Activated naive CD8-positive, alpha-beta T cell treated with anti-CD3 and anti-CD28 coated beads, Interleukin-2, amount 50 U/mL, for 24 hours (primary cell): Measurements from ENCODE around the gene COG7.
"Not testable (repeated sequence)": the region's sequence is repeated elsewhere in the genome, so short reads cannot be mapped to it uniquely, and the experiment has no call there.

Experiments used
- ATAC-seq: fragments of 150-1000 bp; cut with Tn5 transposase; one replicate; pipeline ENCODE4 v1.10.0; 2021
- DNase-seq: peaks from one replicate; pipeline ENCODE4 v3.0.0; 2021
- H3K27ac Mint-ChIP-seq: one replicate; pipeline ENCODE4 v1.8.0; 2021; ENCODE audit warnings: mild to moderate bottlenecking, mixed read lengths
- H3K27me3 Mint-ChIP-seq: one replicate; pipeline ENCODE4 v1.8.0; 2021; ENCODE audit warnings: mixed read lengths
- H3K36me3 Mint-ChIP-seq: one replicate; pipeline ENCODE4 v1.8.0; 2021; ENCODE audit warnings: low read depth, mixed read lengths
- H3K4me1 Mint-ChIP-seq: one replicate; pipeline ENCODE4 v1.8.0; 2021; ENCODE audit warnings: mixed read lengths
- H3K4me3 Mint-ChIP-seq: one replicate; pipeline ENCODE4 v1.8.0; 2021; ENCODE audit warnings: mild to moderate bottlenecking, moderate library complexity, mixed read lengths
- H3K9me3 Mint-ChIP-seq: one replicate; pipeline ENCODE4 v1.8.0; 2021; ENCODE audit warnings: mixed read lengths

The COG7 gene

DNA sequence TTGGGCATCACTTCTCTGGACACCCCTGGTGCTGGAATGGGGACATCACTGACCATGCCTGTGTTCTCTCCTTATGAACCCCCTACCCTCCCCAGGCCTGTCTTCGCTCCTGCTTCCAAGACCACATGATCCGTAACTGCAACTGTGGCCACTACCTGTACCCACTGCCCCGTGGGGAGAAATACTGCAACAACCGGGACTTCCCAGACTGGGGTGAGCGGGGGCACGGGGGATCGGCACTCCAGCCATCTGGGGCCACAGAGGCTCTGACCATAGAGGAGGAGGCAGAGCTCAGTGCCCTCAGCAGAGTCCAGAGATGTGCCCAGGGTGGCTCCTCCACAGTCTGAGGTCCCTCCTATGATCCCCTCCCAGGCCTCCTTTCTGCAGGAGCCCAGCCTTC, 77.3 kb downstream of the COG7 start:
- Mint-ChIP-seq H3K27me3 (peaks cover 4% of the 10 kb centered on the region), H3K36me3 (no peaks in the 10 kb centered on the region), H3K27ac (no peak overlapping the region), H3K4me1 (no peaks in the 10 kb centered on the region), H3K4me3 (no peak overlapping the region), H3K9me3 (no peaks in the 10 kb centered on the region)
- ATAC-seq = no peak
- DNase-seq = no peak

DNA sequence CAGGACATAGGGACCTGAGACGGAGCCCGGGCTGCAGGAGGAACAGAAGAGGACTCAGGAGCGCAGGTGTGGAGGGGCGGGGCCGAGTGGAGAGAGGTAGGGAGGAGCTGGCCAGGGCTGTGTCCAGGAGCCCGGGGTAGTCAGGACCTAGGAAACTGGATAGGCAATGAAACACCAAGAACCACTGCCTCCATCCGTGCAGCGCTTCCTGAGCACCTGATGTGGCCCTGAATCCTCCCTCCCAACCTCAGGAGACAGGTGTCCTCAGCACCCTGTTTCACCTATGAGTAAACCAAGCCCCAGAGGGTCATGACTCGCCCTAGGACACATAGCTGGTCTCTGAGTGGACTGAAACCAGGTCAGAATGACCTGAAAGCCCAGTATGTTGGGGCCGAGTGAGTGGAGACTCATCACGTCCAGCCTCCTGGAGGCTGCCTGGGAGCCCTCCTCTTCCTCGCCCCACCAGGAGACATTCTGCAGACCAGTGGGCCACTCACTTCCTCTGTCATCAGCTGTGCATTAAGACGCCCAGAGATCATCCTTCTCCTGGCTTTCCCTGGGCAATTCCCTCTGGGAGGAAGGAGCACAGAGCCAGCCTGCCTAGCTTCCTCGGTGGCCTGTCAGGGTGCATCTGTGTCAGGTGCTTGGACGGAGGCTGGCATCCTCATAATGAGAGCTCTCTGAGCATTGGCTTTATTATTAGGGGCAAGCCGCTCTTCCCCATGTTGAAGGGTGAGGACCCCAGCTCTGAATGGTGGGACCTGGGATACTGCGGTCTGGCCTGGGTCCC, 78.1 kb downstream of the COG7 start:
- no peaks in the 10 kb centered on the region for H3K4me1 Mint-ChIP-seq
- ATAC-seq (no peak), DNase-seq (no peak)
- H3K27me3 Mint-ChIP-seq = peaks cover 4% of the 10 kb centered on the region
- no peaks in the 10 kb centered on the region for H3K36me3 Mint-ChIP-seq
- H3K9me3 Mint-ChIP-seq = no peaks in the 10 kb centered on the region
- no peak overlapping the region for H3K4me3 Mint-ChIP-seq
- no peak overlapping the region for H3K27ac Mint-ChIP-seq

DNA sequence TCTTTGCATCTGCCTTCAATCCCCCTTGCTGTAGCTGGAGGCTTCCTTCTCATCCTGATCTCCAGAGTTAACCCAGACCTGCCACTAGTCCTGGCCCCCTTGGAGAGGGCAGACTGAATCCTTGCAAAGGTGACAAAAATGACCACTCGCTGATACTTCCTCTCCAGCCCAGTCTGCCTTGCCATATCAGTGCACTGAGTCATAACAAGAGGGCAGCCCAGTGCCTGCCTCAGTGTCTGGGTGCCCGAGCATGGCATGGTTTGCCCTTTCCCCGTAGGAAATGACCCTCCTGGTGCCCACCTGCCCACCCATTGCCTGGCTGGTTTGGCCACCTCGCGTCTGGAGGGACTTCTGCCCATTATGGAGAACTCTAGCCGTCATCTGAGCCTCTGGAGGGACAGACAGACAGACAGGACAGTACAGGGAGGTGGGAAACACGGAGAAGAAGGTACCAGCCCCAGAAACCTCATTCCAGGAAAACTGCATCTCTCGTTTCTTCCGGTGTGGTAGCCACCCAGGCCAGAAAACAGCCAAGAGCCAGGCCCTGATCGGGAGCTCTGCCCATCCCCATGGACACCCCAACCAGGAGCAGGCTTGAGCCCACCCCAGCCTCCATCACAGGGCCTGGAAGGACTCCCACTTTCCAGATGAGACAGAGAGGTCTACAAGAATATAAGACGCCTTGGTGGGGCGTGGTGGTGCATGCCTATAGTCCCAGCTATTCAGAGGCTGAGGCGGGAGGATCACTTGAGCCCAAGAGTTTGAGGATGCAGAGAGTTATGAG, 79.4 kb downstream of the COG7 start:
- H3K4me1 Mint-ChIP-seq = no peaks in the 10 kb centered on the region
- no peak overlapping the region for H3K4me3 Mint-ChIP-seq
- ATAC-seq = no peak
- no peaks in the 10 kb centered on the region for H3K9me3 Mint-ChIP-seq
- DNase-seq = no peak
- peaks cover 4% of the 10 kb centered on the region for H3K27me3 Mint-ChIP-seq
- no peak overlapping the region for H3K27ac Mint-ChIP-seq
- H3K36me3 Mint-ChIP-seq = no peaks in the 10 kb centered on the region

DNA sequence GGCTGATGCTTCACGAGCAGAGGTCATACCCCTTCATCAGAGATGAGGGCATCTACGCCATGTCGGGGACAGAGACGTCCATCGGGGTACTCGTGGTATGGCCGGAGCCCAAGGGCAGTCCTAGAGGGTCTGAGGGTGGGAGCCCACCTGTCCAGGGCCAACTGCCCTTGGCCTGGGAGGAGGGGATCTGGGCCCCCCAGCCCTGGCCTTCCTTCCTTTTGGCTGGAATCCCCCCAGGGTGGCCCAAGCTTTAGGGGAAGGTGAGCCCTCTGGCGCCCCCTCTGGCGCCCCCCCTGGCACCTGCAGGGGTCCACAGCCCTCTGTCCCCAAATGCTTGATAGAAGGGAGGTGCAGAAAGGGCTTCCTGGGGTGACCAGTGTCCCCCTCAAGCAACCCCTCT, 81.6 kb downstream of the COG7 start:
- no peak for ATAC-seq
- Mint-ChIP-seq H3K4me1 (no peaks in the 10 kb centered on the region), H3K27me3 (peaks cover 2% of the 10 kb centered on the region), H3K4me3 (no peak overlapping the region), H3K9me3 (no peaks in the 10 kb centered on the region), H3K27ac (no peak overlapping the region), H3K36me3 (no peaks in the 10 kb centered on the region)
- DNase-seq = no peak

DNA sequence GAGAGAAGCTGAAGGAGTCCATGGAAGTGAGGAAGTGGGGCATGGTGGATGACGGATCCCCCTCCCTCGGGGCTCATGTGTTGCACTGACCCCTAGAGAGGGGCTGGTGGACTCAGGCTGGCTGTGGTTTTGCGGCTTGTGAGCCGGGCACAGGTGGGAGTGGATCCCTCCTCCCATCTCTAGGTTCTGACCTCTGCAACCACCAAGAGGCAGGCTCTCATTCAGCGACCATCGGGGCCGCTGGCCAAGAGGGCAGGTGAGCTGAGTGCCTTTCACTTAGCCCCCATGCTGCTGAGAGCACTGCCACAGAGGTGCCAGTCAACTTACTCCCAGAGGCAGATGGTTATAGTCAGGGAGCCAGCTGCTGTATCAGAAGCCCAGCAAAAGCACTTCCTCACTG, 83.6 kb downstream of the COG7 start:
- peaks cover 8% of the 10 kb centered on the region for H3K4me1 Mint-ChIP-seq
- DNase-seq = no peak

DNA sequence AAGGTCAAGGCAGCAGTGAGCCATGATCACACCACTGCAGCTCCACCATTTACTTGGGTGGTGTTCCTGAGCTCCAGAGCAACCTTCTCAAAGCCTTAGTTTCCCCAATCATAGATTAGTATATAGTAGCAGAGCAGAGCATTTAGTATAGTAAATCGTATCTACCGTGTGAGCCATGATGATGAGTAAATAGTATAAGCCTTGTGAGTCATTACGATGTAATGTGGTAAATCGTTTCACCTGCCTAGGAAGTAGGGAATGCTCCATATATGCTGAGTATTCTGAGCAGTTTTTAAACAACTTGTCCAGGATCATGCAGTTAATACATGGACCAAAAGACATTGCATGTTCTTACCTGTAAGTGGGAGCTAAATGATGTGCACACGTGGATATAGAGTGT, 84.5 kb downstream of the COG7 start:
- Mint-ChIP-seq H3K36me3 (no peaks in the 10 kb centered on the region), H3K27ac (no peak overlapping the region), H3K27me3 (peaks cover 2% of the 10 kb centered on the region), H3K9me3 (no peaks in the 10 kb centered on the region), H3K4me1 (peaks cover 8% of the 10 kb centered on the region), H3K4me3 (no peak overlapping the region)
- DNase-seq (no peak), ATAC-seq (no peak)

More for the DNA sequence above, 83.6 kb downstream of the COG7 start:
- ATAC-seq = no peak
- H3K9me3 Mint-ChIP-seq = no peaks in the 10 kb centered on the region
- no peak overlapping the region for H3K27ac Mint-ChIP-seq
- H3K36me3 Mint-ChIP-seq = no peaks in the 10 kb centered on the region
- H3K4me3 Mint-ChIP-seq = no peak overlapping the region
- peaks cover 2% of the 10 kb centered on the region for H3K27me3 Mint-ChIP-seq

DNA sequence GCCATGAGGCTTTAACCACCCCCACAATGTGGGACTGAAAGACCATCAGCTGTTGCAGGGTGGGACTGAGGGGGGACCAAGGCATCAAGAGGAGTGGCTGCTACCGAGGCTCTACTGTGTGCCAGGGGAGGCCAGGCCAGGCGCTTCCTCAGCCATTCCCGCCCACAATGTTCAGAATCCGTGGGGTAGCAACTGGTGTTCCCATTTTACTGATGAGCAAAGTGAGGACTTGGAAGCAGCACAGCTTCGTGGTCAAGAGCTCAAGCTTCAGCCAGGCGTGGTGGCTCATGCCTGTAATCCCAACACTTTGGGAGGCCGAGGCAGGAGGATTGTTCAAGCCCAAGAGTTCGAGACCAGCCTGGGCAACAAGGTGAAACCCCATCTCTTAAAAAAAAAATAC, 85.0 kb downstream of the COG7 start:
- no peak for ATAC-seq
- Mint-ChIP-seq H3K27me3 (no peaks in the 10 kb centered on the region), H3K4me3 (no peak overlapping the region), H3K9me3 (no peaks in the 10 kb centered on the region), H3K27ac (no peak overlapping the region), H3K4me1 (peaks cover 8% of the 10 kb centered on the region), H3K36me3 (no peaks in the 10 kb centered on the region)
- no peak for DNase-seq

DNA sequence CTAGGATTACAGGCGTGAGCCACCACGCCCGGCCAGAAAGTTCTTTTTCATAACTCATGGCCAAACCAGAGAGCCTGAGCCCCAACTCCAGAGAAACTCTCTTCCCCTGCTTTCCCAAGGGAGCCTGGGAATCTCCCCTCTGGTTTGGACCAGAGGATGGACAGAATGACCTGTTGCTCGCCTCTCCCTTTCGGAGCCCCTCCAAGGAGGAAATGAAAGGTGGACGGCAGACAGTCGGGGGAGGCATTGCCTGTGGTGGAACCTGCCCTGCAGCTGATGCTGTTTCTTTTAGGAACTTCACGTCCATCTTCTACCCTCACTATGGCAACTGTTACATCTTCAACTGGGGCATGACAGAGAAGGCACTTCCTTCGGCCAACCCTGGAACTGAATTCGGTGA, 85.4 kb downstream of the COG7 start:
- no peak overlapping the region for H3K4me3 Mint-ChIP-seq

DNA sequence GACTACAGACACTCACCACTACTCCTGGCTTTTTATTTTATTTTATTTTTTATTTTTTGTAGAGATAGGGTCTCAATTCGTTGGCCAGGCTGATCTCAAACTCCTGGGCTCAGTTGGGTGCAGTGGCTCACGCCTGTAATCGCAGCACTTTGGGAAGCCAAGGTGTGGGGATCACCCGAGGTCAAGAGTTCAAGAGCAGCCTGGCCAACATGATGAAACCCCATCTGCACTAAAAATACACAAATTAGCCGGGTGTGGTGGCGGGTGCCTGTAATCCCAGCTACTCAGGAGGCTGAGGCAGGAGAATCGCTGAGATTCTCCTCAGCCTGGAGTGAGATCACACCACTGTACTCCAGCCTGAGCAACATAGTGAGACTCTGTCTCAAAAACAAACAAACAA, 86.6 kb downstream of the COG7 start:
- not testable (repeated sequence) for DNase-seq, H3K27me3 Mint-ChIP-seq, ATAC-seq, H3K36me3 Mint-ChIP-seq, H3K4me3 Mint-ChIP-seq, H3K27ac Mint-ChIP-seq, H3K4me1 Mint-ChIP-seq, H3K9me3 Mint-ChIP-seq

More for the DNA sequence above, 85.4 kb downstream of the COG7 start:
- no peak for ATAC-seq
- no peak overlapping the region for H3K27ac Mint-ChIP-seq
- no peaks in the 10 kb centered on the region for H3K36me3 Mint-ChIP-seq
- H3K4me1 Mint-ChIP-seq = peaks cover 8% of the 10 kb centered on the region
- no peaks in the 10 kb centered on the region for H3K27me3 Mint-ChIP-seq
- H3K9me3 Mint-ChIP-seq = no peaks in the 10 kb centered on the region
- no peak for DNase-seq

DNA sequence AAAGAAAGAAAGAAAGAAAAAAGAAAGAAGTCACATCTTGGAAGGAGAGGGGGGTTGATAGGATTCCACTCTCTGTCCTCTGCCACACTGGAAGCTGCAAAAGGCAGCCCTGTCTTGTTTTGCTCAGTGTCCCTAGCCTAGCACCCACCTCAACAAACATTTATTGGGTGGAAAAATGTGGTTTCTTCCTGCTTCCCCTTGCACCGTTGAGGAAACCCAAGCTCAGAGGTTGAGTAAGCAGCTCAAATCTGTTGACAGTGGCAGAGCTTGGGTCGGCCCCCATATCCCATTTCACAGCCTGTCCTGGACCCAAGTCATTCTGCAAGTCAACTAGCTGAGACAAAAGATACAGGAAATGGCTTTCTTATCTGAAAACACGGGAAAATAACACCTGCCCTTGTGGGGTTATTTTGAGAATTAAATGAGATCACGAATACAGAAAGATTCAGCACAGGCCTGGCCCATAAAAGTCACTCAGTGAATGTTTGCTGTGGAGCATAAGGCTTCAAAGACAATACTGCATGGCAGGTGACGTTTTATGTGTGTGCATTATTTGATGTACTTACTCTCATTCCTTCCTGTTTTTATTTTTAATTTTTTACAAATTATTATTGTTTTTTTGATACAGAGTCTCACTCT, 87.3 kb downstream of the COG7 start:
- H3K4me3 Mint-ChIP-seq = no peak overlapping the region
- peaks cover 8% of the 10 kb centered on the region for H3K4me1 Mint-ChIP-seq
- no peaks in the 10 kb centered on the region for H3K27me3 Mint-ChIP-seq
- H3K9me3 Mint-ChIP-seq = no peaks in the 10 kb centered on the region
- no peak overlapping the region for H3K27ac Mint-ChIP-seq
- no peaks in the 10 kb centered on the region for H3K36me3 Mint-ChIP-seq
- DNase-seq (no peak), ATAC-seq (peak; percentile 54)

DNA sequence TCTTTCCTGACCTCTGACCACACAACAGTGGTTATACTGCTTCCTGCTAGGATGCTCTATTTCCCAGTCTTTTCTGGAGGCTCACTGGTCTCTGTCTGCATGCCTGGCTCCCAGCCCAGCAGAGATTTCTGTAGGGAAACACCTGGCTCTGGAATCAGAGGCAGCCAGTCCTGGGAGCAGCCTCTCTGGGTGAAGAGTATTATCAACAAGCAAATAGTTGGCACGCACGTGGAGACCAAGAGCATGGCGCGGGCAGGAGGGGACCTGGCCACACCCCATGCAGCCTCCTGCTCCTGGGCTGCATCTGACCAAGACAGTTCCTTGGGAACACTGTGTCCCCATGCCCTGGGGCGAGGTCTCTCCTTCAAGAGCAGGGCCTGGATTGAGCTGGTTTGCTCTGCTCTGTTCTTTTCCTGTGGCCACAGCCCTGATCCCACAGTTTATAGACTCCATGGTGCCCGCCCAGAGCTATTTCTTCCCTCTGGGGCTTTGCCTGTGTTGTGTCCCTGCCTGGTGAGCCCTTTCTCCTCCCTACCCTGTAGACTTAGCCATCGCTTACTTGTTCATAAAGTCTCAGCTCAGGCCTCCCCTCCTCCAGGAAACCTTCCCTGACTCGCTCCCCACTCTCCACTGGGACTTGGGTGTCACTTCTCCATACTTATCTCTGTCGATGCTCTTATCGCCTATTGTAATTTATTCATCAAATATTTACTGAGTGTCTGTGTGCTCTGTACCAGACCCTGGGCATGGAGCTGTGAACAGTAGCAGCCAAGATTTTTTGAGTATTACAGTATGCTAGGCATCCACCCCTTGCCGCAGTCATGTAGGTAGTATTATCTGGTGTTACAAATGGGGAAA, 90.3 kb downstream of the COG7 start:
- Mint-ChIP-seq H3K27ac (no peak overlapping the region), H3K36me3 (no peaks in the 10 kb centered on the region), H3K4me1 (peaks cover 8% of the 10 kb centered on the region), H3K4me3 (no peak overlapping the region), H3K27me3 (no peaks in the 10 kb centered on the region), H3K9me3 (no peaks in the 10 kb centered on the region)
- no peak for ATAC-seq
- DNase-seq = no peak

DNA sequence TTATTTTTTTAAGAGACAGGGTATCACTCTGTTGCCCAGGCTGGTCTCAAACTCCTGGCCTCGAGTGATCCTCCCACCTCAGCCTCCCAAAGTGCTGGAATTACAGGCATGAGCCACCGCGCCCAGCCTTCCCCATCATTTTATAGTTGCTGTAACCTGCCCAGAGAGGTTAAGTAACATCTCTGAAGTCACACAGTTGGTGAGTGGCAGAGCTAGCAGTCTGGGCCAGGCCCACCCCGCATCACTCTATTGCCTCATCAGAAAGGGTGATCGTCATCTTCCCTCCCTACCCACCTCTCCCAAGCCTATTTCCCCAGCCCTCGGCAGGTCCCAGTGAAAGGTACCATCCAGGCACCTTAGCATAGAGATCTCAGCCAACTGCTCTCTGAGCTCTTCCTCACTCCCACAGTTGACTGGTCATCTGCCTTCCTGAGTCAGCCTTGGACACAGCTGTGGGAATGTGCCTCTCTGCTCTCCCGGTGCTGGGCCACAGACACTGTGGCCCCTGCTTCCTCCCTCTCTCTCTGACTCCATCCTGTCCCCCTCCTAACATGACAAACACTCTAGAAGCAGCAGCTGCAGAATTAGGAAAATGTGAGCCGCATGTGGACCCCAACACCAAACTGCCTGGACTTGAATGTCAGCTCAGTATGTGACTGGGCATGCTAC, 93.8 kb downstream of the COG7 start:
- no peaks in the 10 kb centered on the region for H3K36me3 Mint-ChIP-seq
- H3K9me3 Mint-ChIP-seq = no peaks in the 10 kb centered on the region
- DNase-seq = no peak
- ATAC-seq = no peak
- H3K4me3 Mint-ChIP-seq = no peak overlapping the region
- H3K27ac Mint-ChIP-seq = no peak overlapping the region
- no peaks in the 10 kb centered on the region for H3K4me1 Mint-ChIP-seq
- H3K27me3 Mint-ChIP-seq = no peaks in the 10 kb centered on the region

DNA sequence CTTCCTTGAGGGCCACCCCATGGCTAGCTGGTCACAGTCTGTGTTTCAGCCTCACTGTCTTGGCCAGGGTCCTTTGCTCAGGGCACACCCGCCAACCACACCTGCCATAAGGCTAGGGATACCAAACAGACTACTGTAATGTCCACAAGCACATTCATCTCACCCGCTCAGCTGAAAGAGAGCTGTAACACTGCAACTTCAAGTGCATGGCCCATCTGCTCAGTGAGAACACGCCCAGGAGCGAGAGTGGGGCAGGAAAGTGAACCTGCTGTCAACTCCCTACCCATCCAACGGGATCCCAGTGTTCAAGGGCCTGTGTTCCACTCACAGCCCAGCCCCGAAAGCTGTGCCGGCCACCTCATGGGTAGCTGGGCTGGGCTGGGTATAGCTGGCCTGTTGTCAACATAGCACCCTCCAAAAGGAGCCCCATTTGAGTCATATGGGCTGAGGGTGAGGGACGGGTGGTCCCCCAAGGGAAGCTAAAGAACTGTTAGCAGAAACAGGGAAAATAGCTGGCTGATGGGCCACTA, 95.2 kb downstream of the COG7 start:
- no peak for ATAC-seq
- no peak overlapping the region for H3K4me3 Mint-ChIP-seq
- H3K27ac Mint-ChIP-seq = no peak overlapping the region
- H3K4me1 Mint-ChIP-seq = no peaks in the 10 kb centered on the region
- H3K36me3 Mint-ChIP-seq = no peaks in the 10 kb centered on the region
- no peaks in the 10 kb centered on the region for H3K27me3 Mint-ChIP-seq
- DNase-seq = no peak
- H3K9me3 Mint-ChIP-seq = no peaks in the 10 kb centered on the region

DNA sequence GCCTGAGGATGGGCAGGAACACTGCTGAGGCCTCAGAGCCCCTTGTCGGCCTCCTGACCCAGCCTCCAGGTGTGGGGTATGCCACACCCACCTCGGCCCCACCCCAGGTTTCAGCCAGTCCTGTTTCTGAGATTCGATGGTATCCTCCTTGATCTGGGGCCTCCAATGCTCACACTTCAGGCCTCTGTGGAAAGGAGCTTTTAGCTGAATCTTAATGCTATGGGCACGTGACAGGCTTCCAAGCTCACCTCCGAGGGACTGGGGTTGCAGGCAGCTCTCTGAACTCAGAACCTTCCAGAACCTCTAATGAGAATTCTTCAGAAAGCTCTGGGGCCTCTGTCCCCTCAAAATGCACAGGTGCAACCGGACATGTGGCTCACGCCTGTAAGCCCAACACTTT, 96.0 kb downstream of the COG7 start:
- ATAC-seq (no peak), DNase-seq (no peak)
- Mint-ChIP-seq H3K27me3 (no peaks in the 10 kb centered on the region), H3K4me1 (no peaks in the 10 kb centered on the region), H3K27ac (no peak overlapping the region), H3K4me3 (no peak overlapping the region), H3K9me3 (no peaks in the 10 kb centered on the region), H3K36me3 (no peaks in the 10 kb centered on the region)
